ENCODE results near the gene SNX1. TPM values are rescaled to one million over a fixed set of nuclear protein-coding genes. Genes with fewer than 3 reads are reported as not detected.

SNX1 gene
- total and polyA plus RNA-seq, 2 of the 13 experiments (the other 11 are each of a cell fraction or from before 2014, with no cell fraction given) = 29.3 to 60.1 TPM

GRCh38 chr15:64144565-64145281, 48.9 kb downstream of the SNX1 start:
- ChIA-PET POLR2A (interaction anchor here (1.0 kb wide), 1 partner anchor 33 kb away, joined by 3 read pairs; no protein-coding TSS in a partner anchor), CTCF (ENCODE audit: low intra/inter-chr PET ratio, low total read pairs) (no interaction called here)
- Histone ChIP-seq H4K20me1 (ENCODE audit: insufficient read depth, low read length) (no peaks in the 10 kb centered on the region), H3K9ac (ENCODE audit: insufficient read depth, low read depth, low read length) (no peak overlapping the region), H3K4me2 (ENCODE audit: low read depth, low read length) (no peak overlapping the region), H3K4me3 (replicated peaks in 1 of 3; ENCODE audit: insufficient read depth in 1 of 3, low read depth in 2 of 3, low read length in 3 of 3) (no peak overlapping the region), H3K79me2 (ENCODE audit: insufficient read depth, low read length) (no peaks in the 10 kb centered on the region), H3K36me3 (replicated peaks in 1 of 2; ENCODE audit: control insufficient read depth in 1 of 2, insufficient read depth in 2 of 2, low read length in 2 of 2) (peaks cover 14 to 20% of the 10 kb centered on the region in 2 experiments; a peak in 4 of 5 replicates), H2AFZ (ENCODE audit: low read length) (no peak overlapping the region), H3K27ac (ENCODE audit: extremely low read length, insufficient read depth, low read length) (no peak overlapping the region), H3K27me3 (ENCODE audit: control insufficient read depth in 1 of 2, insufficient read depth in 2 of 2, low read length in 2 of 2) (no peaks in the 10 kb centered on the region), H3K4me1 (ENCODE audit: insufficient read depth, low read length) (peaks cover 57% of the 10 kb centered on the region), H3K9me3 (ENCODE audit: low read length) (no peaks in the 10 kb centered on the region)
- 89% methylated on average over 10 of the region's 14 CpGs for WGBS (ENCODE audit: low lambda C conversion rate)
- no peak for DNase-seq (ENCODE audit: low spot score)
- TF ChIP-seq AGO2 (optimal IDR thresholded peaks at IDR 0.05; ENCODE audit: low read depth, low read length) = peak; percentile 12
- TF ChIP-seq ZNF839 (CRISPR knock-in tag; IDR thresholded peaks at IDR 0.05; ENCODE audit: borderline replicate concordance) = no peak
- no peak for FAIRE-seq
- no peak for ATAC-seq
- intact Hi-C loops (cut with micrococcal nuclease; ENCODE audit: unreplicated experiment) = no loop called here
- in situ Hi-C loops (cut with HindIII; ENCODE audit: extremely low pct_ligation_motif_present, low pct_unique_long_range_greater_than_20kb) = no loop called here
- no TSS peak for BruUV-seq (replicated peaks)

DNA sequence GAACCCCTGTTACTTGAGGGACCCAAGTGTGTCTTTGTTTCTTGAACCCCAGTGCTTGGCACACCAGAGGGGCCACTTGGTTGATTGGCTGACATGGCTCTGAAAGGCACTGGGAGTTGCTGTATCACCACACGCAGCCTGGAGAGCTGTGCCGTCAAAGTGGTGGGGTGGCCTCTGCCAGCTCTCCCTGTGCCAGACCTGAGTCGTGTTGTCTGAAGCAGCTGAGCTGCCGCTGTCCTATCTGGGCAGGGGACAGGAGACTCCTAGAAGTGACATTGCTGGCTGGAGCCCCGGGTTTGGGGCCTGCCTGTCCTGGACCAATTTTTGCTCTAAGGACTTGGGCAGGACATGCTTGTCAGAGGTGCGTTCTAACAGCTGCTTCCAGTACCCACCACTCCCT, 50.3 kb downstream of the SNX1 start:
- in situ Hi-C loops (cut with HindIII; ENCODE audit: extremely low pct_ligation_motif_present, low pct_unique_long_range_greater_than_20kb) (no loop called here), intact Hi-C loops (cut with micrococcal nuclease; ENCODE audit: unreplicated experiment) (no loop called here)
- Histone ChIP-seq H3K9ac (ENCODE audit: insufficient read depth, low read depth, low read length) (no peak overlapping the region), H3K27ac (ENCODE audit: extremely low read length, insufficient read depth, low read length) (peak overlapping the region; percentile 70), H3K4me1 (ENCODE audit: insufficient read depth, low read length) (peaks cover 70% of the 10 kb centered on the region), H3K9me3 (ENCODE audit: low read length) (no peaks in the 10 kb centered on the region), H2AFZ (ENCODE audit: low read length) (no peak overlapping the region), H3K79me2 (ENCODE audit: insufficient read depth, low read length) (no peaks in the 10 kb centered on the region), H3K27me3 (ENCODE audit: control insufficient read depth in 1 of 2, insufficient read depth in 2 of 2, low read length in 2 of 2) (no peaks in the 10 kb centered on the region), H4K20me1 (ENCODE audit: insufficient read depth, low read length) (no peaks in the 10 kb centered on the region), H3K4me3 (replicated peaks in 1 of 3; ENCODE audit: insufficient read depth in 1 of 3, low read depth in 2 of 3, low read length in 3 of 3) (no peak overlapping the region), H3K4me2 (ENCODE audit: low read depth, low read length) (no peak overlapping the region), H3K36me3 (replicated peaks in 1 of 2; ENCODE audit: control insufficient read depth in 1 of 2, insufficient read depth in 2 of 2, low read length in 2 of 2) (peaks cover 14 to 20% of the 10 kb centered on the region in 2 experiments; a peak in 4 of 5 replicates)
- POLR2A ChIA-PET = interaction anchor here (2.1 kb wide), 1 partner anchor 53 kb away, joined by 13 read pairs; the partner anchor contains the start of gene CIAO2A
- 100% methylated on average over 1 of the region's 6 CpGs for WGBS (ENCODE audit: low lambda C conversion rate)
- DNase-seq (ENCODE audit: low spot score) (no peak), FAIRE-seq (no peak), ATAC-seq (no peak)
- TF ChIP-seq ZNF362 (CRISPR knock-in tag; IDR thresholded peaks at IDR 0.05; ENCODE audit: borderline replicate concordance) (no peak), POLR2G (IDR thresholded peaks at IDR 0.05; ENCODE audit: low read depth, low read length) (peak; percentile 46)
- CTCF ChIA-PET (ENCODE audit: low intra/inter-chr PET ratio, low total read pairs) = no interaction called here
- BruUV-seq (replicated peaks) = no TSS peak

Measured in HepG2 (cell line).